ENCODE data around the gene FAM83D.

Gene FAM83D

GRCh38 chr20:38935967-38936407, 9.8 kb downstream of the FAM83D start:
- peaks cover 3% of the 10 kb centered on the region for H3K36me3 ChIP-seq (replicated peaks; ENCODE audit: insufficient read depth, low read length)
- no peak for TF ChIP-seq EZH2phosphoT487 (IDR thresholded peaks at IDR 0.05; ENCODE audit: low read length)
- TF ChIP-seq EZH2 (optimal IDR thresholded peaks at IDR 0.05; ENCODE audit: low read depth, low read length), result no peak
- TF ChIP-seq CTCF (IDR thresholded peaks at IDR 0.05; ENCODE audit: low read length), result no peak
- H3K27me3 ChIP-seq (replicated peaks; ENCODE audit: insufficient read depth, low read length), result no peaks in the 10 kb centered on the region
- H3K4me3 ChIP-seq (ENCODE audit: low read length), result no peak overlapping the region
- no peaks in the 10 kb centered on the region for H3K4me1 ChIP-seq (ENCODE audit: low read length)
- H3K79me2 ChIP-seq (ENCODE audit: low read length), result peaks cover 100% of the 10 kb centered on the region
- no peak overlapping the region for H2AFZ ChIP-seq (ENCODE audit: low read length)
- H3K9me2 ChIP-seq (replicated peaks; ENCODE audit: insufficient read depth, low read length), result no peaks in the 10 kb centered on the region
- DNase-seq, result no peak
- no peaks in the 10 kb centered on the region for H3F3A ChIP-seq (ENCODE audit: insufficient read depth, low read length)
- no peak overlapping the region for H3K9ac ChIP-seq (ENCODE audit: low read length)
- no peaks in the 10 kb centered on the region for H3K9me3 ChIP-seq (replicated peaks; ENCODE audit: insufficient read depth, low read length)
- H3K27ac ChIP-seq (ENCODE audit: low read length), result no peak overlapping the region
- H3K4me2 ChIP-seq (ENCODE audit: low read depth, low read length), result no peak overlapping the region
- peaks cover 5% of the 10 kb centered on the region; the same call in 1 of the 2 replicates for H4K20me1 ChIP-seq (ENCODE audit: insufficient read depth, low read length)

- no peaks in the 10 kb centered on the region for H3K27me3 ChIP-seq (replicated peaks; ENCODE audit: insufficient read depth, low read length)
- H3K79me2 ChIP-seq (ENCODE audit: low read length), result peaks cover 100% of the 10 kb centered on the region
- no peaks in the 10 kb centered on the region for H3K9me3 ChIP-seq (replicated peaks; ENCODE audit: insufficient read depth, low read length)
- H3K9me2 ChIP-seq (replicated peaks; ENCODE audit: insufficient read depth, low read length), result no peaks in the 10 kb centered on the region
- no peaks in the 10 kb centered on the region for H3F3A ChIP-seq (ENCODE audit: insufficient read depth, low read length)
- no peaks in the 10 kb centered on the region for H3K4me1 ChIP-seq (ENCODE audit: low read length)
- H2AFZ ChIP-seq (ENCODE audit: low read length), result no peak overlapping the region
- DNase-seq, result no peak
- no peak overlapping the region for H3K4me3 ChIP-seq (ENCODE audit: low read length)
- no peak overlapping the region for H3K27ac ChIP-seq (ENCODE audit: low read length)
- H3K9ac ChIP-seq (ENCODE audit: low read length), result no peak overlapping the region
- H3K36me3 ChIP-seq (replicated peaks; ENCODE audit: insufficient read depth, low read length), result peaks cover 7% of the 10 kb centered on the region
- no peak overlapping the region for H3K4me2 ChIP-seq (ENCODE audit: low read depth, low read length)
- H4K20me1 ChIP-seq (ENCODE audit: insufficient read depth, low read length), result peaks cover 5% of the 10 kb centered on the region; the same call in 1 of the 2 replicates
- TF ChIP-seq EZH2 (optimal IDR thresholded peaks at IDR 0.05; ENCODE audit: low read depth, low read length) (no peak), EZH2phosphoT487 (IDR thresholded peaks at IDR 0.05; ENCODE audit: low read length) (no peak), CTCF (IDR thresholded peaks at IDR 0.05; ENCODE audit: low read length) (no peak)
Observed at GRCh38 chr20:38937000-38937399, 10.8 kb downstream of the FAM83D start.

GRCh38 chr20:38937978-38938473, 11.8 kb downstream of the FAM83D start:
- no peak overlapping the region for H3K4me3 ChIP-seq (ENCODE audit: low read length)
- H3K27me3 ChIP-seq (replicated peaks; ENCODE audit: insufficient read depth, low read length), result no peaks in the 10 kb centered on the region
- no peaks in the 10 kb centered on the region for H3K9me3 ChIP-seq (replicated peaks; ENCODE audit: insufficient read depth, low read length)
- TF ChIP-seq CTCF (IDR thresholded peaks at IDR 0.05; ENCODE audit: low read length), result no peak
- no peak for TF ChIP-seq EZH2 (optimal IDR thresholded peaks at IDR 0.05; ENCODE audit: low read depth, low read length)
- no peak for TF ChIP-seq EZH2phosphoT487 (IDR thresholded peaks at IDR 0.05; ENCODE audit: low read length)
- no peak for DNase-seq
- H3K27ac ChIP-seq (ENCODE audit: low read length), result no peak overlapping the region
- H3F3A ChIP-seq (ENCODE audit: insufficient read depth, low read length), result no peaks in the 10 kb centered on the region
- no peaks in the 10 kb centered on the region for H3K4me1 ChIP-seq (ENCODE audit: low read length)
- H3K9me2 ChIP-seq (replicated peaks; ENCODE audit: insufficient read depth, low read length), result no peaks in the 10 kb centered on the region
- no peak overlapping the region for H3K9ac ChIP-seq (ENCODE audit: low read length)
- peaks cover 5% of the 10 kb centered on the region; the same call in 1 of the 2 replicates for H4K20me1 ChIP-seq (ENCODE audit: insufficient read depth, low read length)
- H3K36me3 ChIP-seq (replicated peaks; ENCODE audit: insufficient read depth, low read length), result peaks cover 12% of the 10 kb centered on the region
- H2AFZ ChIP-seq (ENCODE audit: low read length), result no peak overlapping the region
- H3K4me2 ChIP-seq (ENCODE audit: low read depth, low read length), result no peak overlapping the region
- H3K79me2 ChIP-seq (ENCODE audit: low read length), result peaks cover 99% of the 10 kb centered on the region
